Amniotic stem cell (primary cell): ENCODE measurements around the gene DBT.
"Not testable (repeated sequence)": the region's sequence is repeated elsewhere in the genome, so short reads cannot be mapped to it uniquely, and the experiment has no call there.

Source experiments
- DNase-seq: peaks from one replicate; lab custom pipeline; 2025; lab: John Stamatoyannopoulos, UW

The DBT gene

GRCh38 chr1:100250264-100250663 lies 630 bp upstream of the DBT start:
- no peak for DNase-seq

GRCh38 chr1:100249155-100249536 lies 488 bp downstream of the DBT start:
- DNase-seq, result no peak

- no peak for DNase-seq
Observed at GRCh38 chr1:100246738-100247137, 2.9 kb downstream of the DBT start.

GRCh38 chr1:100240631-100241030 lies 9.0 kb downstream of the DBT start:
- DNase-seq, result no peak

GRCh38 chr1:100239961-100240360 lies 9.7 kb downstream of the DBT start:
- DNase-seq, result no peak

GRCh38 chr1:100237091-100237490 lies 12.5 kb downstream of the DBT start:
- no peak for DNase-seq

- no peak for DNase-seq
Observed at GRCh38 chr1:100234432-100234831, 15.2 kb downstream of the DBT start.

- DNase-seq, result not testable (repeated sequence)
Observed at GRCh38 chr1:100233566-100233965, 16.1 kb downstream of the DBT start.

GRCh38 chr1:100232156-100232555 lies 17.5 kb downstream of the DBT start:
- DNase-seq, result no peak

GRCh38 chr1:100231721-100232120 lies 17.9 kb downstream of the DBT start:
- DNase-seq, result no peak

GRCh38 chr1:100230765-100231164 lies 18.9 kb downstream of the DBT start:
- no peak for DNase-seq

GRCh38 chr1:100229681-100230443 lies 19.8 kb downstream of the DBT start:
- no peak for DNase-seq

GRCh38 chr1:100222428-100222827 lies 27.2 kb downstream of the DBT start:
- DNase-seq, result no peak

- DNase-seq, result no peak
Observed at GRCh38 chr1:100219883-100220282, 29.8 kb downstream of the DBT start.

- DNase-seq, result no peak
Observed at GRCh38 chr1:100219457-100219856, 30.2 kb downstream of the DBT start.

GRCh38 chr1:100217834-100218233 lies 31.8 kb downstream of the DBT start:
- DNase-seq, result no peak

GRCh38 chr1:100215101-100215500 lies 34.5 kb downstream of the DBT start:
- no peak for DNase-seq

- DNase-seq, result no peak
Observed at GRCh38 chr1:100213141-100213540, 36.5 kb downstream of the DBT start.

- no peak for DNase-seq
Observed at GRCh38 chr1:100206301-100206700, 43.3 kb downstream of the DBT start.

- not testable (repeated sequence) for DNase-seq
Observed at GRCh38 chr1:100205593-100205992, 44.0 kb downstream of the DBT start.

- DNase-seq, result not testable (repeated sequence)
Observed at GRCh38 chr1:100205103-100205502, 44.5 kb downstream of the DBT start.

GRCh38 chr1:100202703-100203102 lies 46.9 kb downstream of the DBT start:
- DNase-seq, result not testable (repeated sequence)

- not testable (repeated sequence) for DNase-seq
Observed at GRCh38 chr1:100200060-100200459, 49.6 kb downstream of the DBT start.

GRCh38 chr1:100198596-100198995 lies 51.0 kb downstream of the DBT start:
- DNase-seq, result no peak
